DND-41 (cell line): ENCODE data around the gene ANKS1A.
A peak's percentile ranks its signal among the peaks of the same experiment; 100 is the strongest.

Experiments
- ATAC-seq: fragments of 200-7000 bp; cut with Tn5 transposase; 3 replicates; pipeline ENCODE4 v1.9.1; 2021; ENCODE audit warnings: low read depth; ENCODE audit not compliant: insufficient read depth
- DNase-seq: peaks from one replicate; pipeline ENCODE4 v3.0.0-alpha.2; 2020
- H2AFZ ChIP-seq: 2 replicates; pipeline ENCODE4 v1.6.0; 2012; ENCODE audit warnings: low read depth, low read length
- H3K27ac ChIP-seq: 2 replicates; pipeline ENCODE4 v1.5.1; 2012; ENCODE audit warnings: low read length, inconsistent platforms
- H3K27me3 ChIP-seq: fragments of 200-600 bp; sonication (generic); 2 replicates; pipeline ENCODE4 v1.6.0; 2012; ENCODE audit warnings: low read length, mild to moderate bottlenecking, inconsistent platforms; ENCODE audit not compliant: insufficient read depth, poor library complexity
- H3K36me3 ChIP-seq: 2 replicates; pipeline ENCODE4 v1.5.1; 2012; ENCODE audit warnings: low read length, inconsistent platforms; ENCODE audit not compliant: insufficient read depth
- H3K4me1 ChIP-seq: 2 replicates; pipeline ENCODE4 v1.5.1; 2012; ENCODE audit warnings: mild to moderate bottlenecking, low read length; ENCODE audit not compliant: insufficient read depth
- H3K4me2 ChIP-seq: 2 replicates; pipeline ENCODE4 v1.6.0; 2012; ENCODE audit warnings: mild to moderate bottlenecking, moderate library complexity, low read length, inconsistent platforms; ENCODE audit not compliant: insufficient read depth
- H3K4me3 ChIP-seq, 2 experiments: fragments of 200-600 bp in 1 of 2; shearing (Covaris generic) in 1 of 2; 2 replicates each; pipeline ENCODE4 v1.5.1; 2012 to 2016; ENCODE audit warnings: inconsistent platforms in 2 of 2, low read length in 2 of 2, mild to moderate bottlenecking in 2 of 2, low read depth in 1 of 2, moderate library complexity in 1 of 2
- H3K79me2 ChIP-seq: 2 replicates; pipeline ENCODE4 v1.6.0; 2012; ENCODE audit warnings: low read length, inconsistent platforms; ENCODE audit not compliant: insufficient read depth
- H3K9ac ChIP-seq: 2 replicates; pipeline ENCODE4 v1.6.0; 2012; ENCODE audit warnings: low read depth, mild to moderate bottlenecking, inconsistent platforms, low read length, moderate library complexity
- H3K9me3 ChIP-seq: 2 replicates; pipeline ENCODE4 v1.5.1; 2012; ENCODE audit warnings: low read length, moderate library complexity, mild to moderate bottlenecking, inconsistent platforms; ENCODE audit not compliant: insufficient read depth, severe bottlenecking
- H4K20me1 ChIP-seq: 2 replicates; pipeline ENCODE4 v1.6.0; 2012; ENCODE audit warnings: low read length; ENCODE audit not compliant: insufficient read depth
- EZH2 ChIP-seq: IDR thresholded peaks from 3 replicates; pipeline ENCODE4 v1.6.1; 2012; ENCODE audit warnings: borderline replicate concordance, low read depth, mild to moderate bottlenecking, moderate library complexity, low read length, inconsistent platforms; ENCODE audit not compliant: severe bottlenecking
- TF ChIP-seq, protein P1 (sequence below): IDR thresholded peaks from 2 replicates; pipeline ENCODE4 v1.5.1; 2012; ENCODE audit warnings: borderline replicate concordance, low read length, moderate library complexity, mild to moderate bottlenecking; ENCODE audit not compliant: poor library complexity, severe bottlenecking; ENCODE audit errors: extremely low read depth

The ANKS1A gene

DNA sequence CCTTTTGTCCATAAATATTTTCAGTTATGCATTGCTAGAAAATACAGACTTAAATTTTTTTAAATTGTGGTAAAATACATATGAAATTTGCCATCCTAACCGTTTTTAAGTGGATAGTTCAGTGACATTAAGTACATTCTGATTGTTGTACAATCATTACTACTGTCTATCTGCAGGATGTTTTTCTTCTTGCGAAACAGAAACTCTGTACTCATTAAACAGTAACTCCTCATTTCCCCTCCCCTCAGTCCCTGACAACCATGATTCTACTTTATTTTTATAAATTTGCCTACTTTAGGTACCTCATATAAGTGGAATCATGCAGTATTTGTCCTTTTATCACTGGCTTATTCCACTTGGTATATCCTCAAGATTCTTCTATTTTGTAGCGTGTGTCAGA, 22.5 kb upstream of the ANKS1A start:
- Histone ChIP-seq H3K79me2 (no peaks in the 10 kb centered on the region), H3K9me3 (no peaks in the 10 kb centered on the region), H3K4me1 (no peaks in the 10 kb centered on the region), H3K4me2 (no peak overlapping the region), H3K36me3 (peaks cover 62% of the 10 kb centered on the region), H3K27me3 (no peaks in the 10 kb centered on the region), H4K20me1 (no peaks in the 10 kb centered on the region), H3K9ac (no peak overlapping the region), H2AFZ (no peak overlapping the region), H3K4me3 (no peak overlapping the region), H3K27ac (no peak overlapping the region)
- TF ChIP-seq EZH2, result no peak
- TF ChIP-seq, protein P1, sequence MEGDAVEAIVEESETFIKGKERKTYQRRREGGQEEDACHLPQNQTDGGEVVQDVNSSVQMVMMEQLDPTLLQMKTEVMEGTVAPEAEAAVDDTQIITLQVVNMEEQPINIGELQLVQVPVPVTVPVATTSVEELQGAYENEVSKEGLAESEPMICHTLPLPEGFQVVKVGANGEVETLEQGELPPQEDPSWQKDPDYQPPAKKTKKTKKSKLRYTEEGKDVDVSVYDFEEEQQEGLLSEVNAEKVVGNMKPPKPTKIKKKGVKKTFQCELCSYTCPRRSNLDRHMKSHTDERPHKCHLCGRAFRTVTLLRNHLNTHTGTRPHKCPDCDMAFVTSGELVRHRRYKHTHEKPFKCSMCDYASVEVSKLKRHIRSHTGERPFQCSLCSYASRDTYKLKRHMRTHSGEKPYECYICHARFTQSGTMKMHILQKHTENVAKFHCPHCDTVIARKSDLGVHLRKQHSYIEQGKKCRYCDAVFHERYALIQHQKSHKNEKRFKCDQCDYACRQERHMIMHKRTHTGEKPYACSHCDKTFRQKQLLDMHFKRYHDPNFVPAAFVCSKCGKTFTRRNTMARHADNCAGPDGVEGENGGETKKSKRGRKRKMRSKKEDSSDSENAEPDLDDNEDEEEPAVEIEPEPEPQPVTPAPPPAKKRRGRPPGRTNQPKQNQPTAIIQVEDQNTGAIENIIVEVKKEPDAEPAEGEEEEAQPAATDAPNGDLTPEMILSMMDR, result no peak
- no peak for ATAC-seq
- no peak for DNase-seq

GRCh38 chr6:34867484-34867883, 21.6 kb upstream of the ANKS1A start:
- Histone ChIP-seq H2AFZ (no peak overlapping the region), H3K79me2 (no peaks in the 10 kb centered on the region), H3K27ac (no peak overlapping the region), H3K4me1 (no peaks in the 10 kb centered on the region), H3K4me3 (no peak overlapping the region), H3K9ac (no peak overlapping the region), H4K20me1 (0 out of 2 replicates have a peak, but pooled peaks cover 2% of the 10 kb centered on the region), H3K36me3 (peaks cover 69% of the 10 kb centered on the region), H3K9me3 (no peaks in the 10 kb centered on the region), H3K27me3 (no peaks in the 10 kb centered on the region), H3K4me2 (no peak overlapping the region)
- no peak for ATAC-seq
- no peak for DNase-seq
- TF ChIP-seq, protein P1, result peak; percentile 5
- no peak for TF ChIP-seq EZH2

GRCh38 chr6:34871853-34872252, 17.2 kb upstream of the ANKS1A start:
- Histone ChIP-seq H3K4me2 (no peak overlapping the region), H3K27ac (no peak overlapping the region), H3K4me1 (no peaks in the 10 kb centered on the region), H3K79me2 (no peaks in the 10 kb centered on the region), H3K27me3 (no peaks in the 10 kb centered on the region), H2AFZ (no peak overlapping the region), H4K20me1 (0 out of 2 replicates have a peak, but pooled peaks cover 6% of the 10 kb centered on the region), H3K36me3 (peaks cover 86% of the 10 kb centered on the region), H3K9me3 (no peaks in the 10 kb centered on the region), H3K9ac (no peak overlapping the region), H3K4me3 (no peak overlapping the region)
- DNase-seq, result no peak
- ATAC-seq, result no peak
- TF ChIP-seq, protein P1, result no peak
- TF ChIP-seq EZH2, result no peak

DNA sequence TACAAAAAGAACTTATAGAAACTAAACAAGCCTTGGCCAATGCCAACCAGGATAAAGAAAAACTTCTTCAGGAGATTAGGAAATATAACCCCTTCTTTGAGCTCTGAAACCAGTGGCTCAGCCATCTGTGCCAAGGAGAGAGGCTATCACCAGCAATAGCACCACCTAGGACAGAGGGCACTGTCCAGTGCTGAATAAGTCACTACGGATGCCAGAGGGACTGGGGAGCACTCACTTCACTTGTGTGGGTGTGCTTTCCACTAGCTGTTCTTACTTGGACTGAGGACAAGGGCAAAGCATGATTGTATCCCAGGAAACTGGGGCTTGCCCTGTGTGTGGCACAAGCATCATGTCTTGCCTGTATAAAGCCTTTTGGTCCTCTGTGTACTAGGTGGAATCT, 16.7 kb upstream of the ANKS1A start:
- H3K4me3 ChIP-seq, result no peak overlapping the region
- H3K4me1 ChIP-seq, result no peaks in the 10 kb centered on the region
- H3K79me2 ChIP-seq, result no peaks in the 10 kb centered on the region
- ATAC-seq (no peak), DNase-seq (no peak)
- no peaks in the 10 kb centered on the region for H3K27me3 ChIP-seq
- H3K4me2 ChIP-seq, result no peak overlapping the region
- H3K36me3 ChIP-seq, result peaks cover 86% of the 10 kb centered on the region
- no peak overlapping the region for H2AFZ ChIP-seq
- H3K9ac ChIP-seq, result no peak overlapping the region
- TF ChIP-seq, protein P1, result no peak
- no peak for TF ChIP-seq EZH2
- H4K20me1 ChIP-seq, result 0 out of 2 replicates have a peak, but pooled peaks cover 6% of the 10 kb centered on the region
- H3K27ac ChIP-seq, result no peak overlapping the region
- H3K9me3 ChIP-seq, result no peaks in the 10 kb centered on the region
